ENCODE measurements around the gene PPP3CA. TPM values are rescaled to one million over a fixed set of nuclear protein-coding genes. Genes with fewer than 3 reads are reported as not detected.

PPP3CA gene
- total RNA-seq, 1 donor from 2014 or later, result 38.4 TPM

DNA sequence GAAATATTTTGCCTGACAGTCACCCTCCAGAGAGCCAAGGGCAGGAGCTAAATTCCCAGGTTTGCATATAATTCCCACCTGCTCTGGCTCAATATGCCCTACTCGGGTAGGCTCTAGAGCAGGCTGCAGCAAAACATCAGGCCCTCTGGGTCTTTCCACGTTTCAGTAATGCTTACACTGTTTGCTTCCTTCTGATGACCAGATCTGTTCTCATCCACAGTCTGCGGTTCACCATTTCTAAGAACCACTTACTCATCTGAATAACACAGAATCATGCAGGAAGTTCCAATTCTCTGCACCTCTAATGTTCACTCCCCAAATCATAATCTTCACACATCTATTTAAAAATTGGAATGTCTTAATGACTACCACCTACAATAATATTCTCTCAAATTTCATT is 141.4 kb downstream of the PPP3CA start:
- no peaks in the 10 kb centered on the region for H3K36me3 Mint-ChIP-seq
- H3K27ac Mint-ChIP-seq, result no peak overlapping the region
- no peak overlapping the region for H2AFZ ChIP-seq (replicated peaks)
- no peak overlapping the region for H3K4me2 ChIP-seq
- H3K36me3 ChIP-seq, result no peaks in the 10 kb centered on the region
- no peaks in the 10 kb centered on the region for H3K27me3 ChIP-seq
- H3K27me3 Mint-ChIP-seq (ENCODE audit: insufficient read depth, low read depth), result no peaks in the 10 kb centered on the region
- no peak overlapping the region for H3K4me3 ChIP-seq
- DNase-seq (ENCODE audit: low spot score), result no peak
- peaks cover under 1% of the 10 kb centered on the region for H3K4me1 ChIP-seq
- H3K27ac ChIP-seq, result no peak overlapping the region
- no peak overlapping the region for H3K9ac ChIP-seq
- H3K79me2 ChIP-seq (ENCODE audit: low read depth), result peaks cover 37% of the 10 kb centered on the region
- no peaks in the 10 kb centered on the region for H3F3A ChIP-seq (ENCODE audit: low read depth)
- no peaks in the 10 kb centered on the region for H3K9me3 Mint-ChIP-seq
- no peaks in the 10 kb centered on the region for H3K9me3 ChIP-seq (ENCODE audit: low read depth)
- H3K4me3 Mint-ChIP-seq, result no peak overlapping the region
- no peaks in the 10 kb centered on the region for H4K20me1 ChIP-seq (ENCODE audit: low read depth)
- TF ChIP-seq EZH2 (IDR thresholded peaks at IDR 0.05) (no peak), EZH2phosphoT487 (IDR thresholded peaks at IDR 0.05) (no peak)
- TF ChIP-seq, protein P1, sequence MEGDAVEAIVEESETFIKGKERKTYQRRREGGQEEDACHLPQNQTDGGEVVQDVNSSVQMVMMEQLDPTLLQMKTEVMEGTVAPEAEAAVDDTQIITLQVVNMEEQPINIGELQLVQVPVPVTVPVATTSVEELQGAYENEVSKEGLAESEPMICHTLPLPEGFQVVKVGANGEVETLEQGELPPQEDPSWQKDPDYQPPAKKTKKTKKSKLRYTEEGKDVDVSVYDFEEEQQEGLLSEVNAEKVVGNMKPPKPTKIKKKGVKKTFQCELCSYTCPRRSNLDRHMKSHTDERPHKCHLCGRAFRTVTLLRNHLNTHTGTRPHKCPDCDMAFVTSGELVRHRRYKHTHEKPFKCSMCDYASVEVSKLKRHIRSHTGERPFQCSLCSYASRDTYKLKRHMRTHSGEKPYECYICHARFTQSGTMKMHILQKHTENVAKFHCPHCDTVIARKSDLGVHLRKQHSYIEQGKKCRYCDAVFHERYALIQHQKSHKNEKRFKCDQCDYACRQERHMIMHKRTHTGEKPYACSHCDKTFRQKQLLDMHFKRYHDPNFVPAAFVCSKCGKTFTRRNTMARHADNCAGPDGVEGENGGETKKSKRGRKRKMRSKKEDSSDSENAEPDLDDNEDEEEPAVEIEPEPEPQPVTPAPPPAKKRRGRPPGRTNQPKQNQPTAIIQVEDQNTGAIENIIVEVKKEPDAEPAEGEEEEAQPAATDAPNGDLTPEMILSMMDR (IDR thresholded peaks at IDR 0.05), result no peak
- peaks cover 2% of the 10 kb centered on the region for H3K4me1 Mint-ChIP-seq

DNA sequence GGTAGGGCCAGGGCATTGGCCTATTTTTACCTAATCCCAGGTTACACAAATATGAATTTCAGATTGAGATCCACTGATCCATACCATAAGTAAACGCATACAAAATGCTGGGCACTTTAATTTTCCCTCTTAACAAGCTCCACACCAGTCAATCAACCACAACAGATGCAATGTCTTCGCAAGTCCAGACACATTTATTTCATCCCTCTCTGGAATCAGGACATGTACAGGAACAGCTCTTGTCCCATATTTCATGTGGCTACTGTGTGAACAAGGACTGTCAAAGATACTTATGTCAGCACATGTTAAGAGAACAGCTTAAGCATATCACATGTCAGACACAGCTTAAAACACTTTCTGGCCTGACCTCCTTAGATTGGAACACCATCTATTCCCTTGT is 145.9 kb downstream of the PPP3CA start:
- Histone ChIP-seq H3K36me3 (no peaks in the 10 kb centered on the region), H3K79me2 (ENCODE audit: low read depth) (peaks cover 18% of the 10 kb centered on the region), H2AFZ (replicated peaks) (no peak overlapping the region), H3K9me3 (ENCODE audit: low read depth) (no peaks in the 10 kb centered on the region), H3K4me3 (no peak overlapping the region), H3K9ac (no peak overlapping the region), H3K27ac (no peak overlapping the region), H3K4me1 (no peaks in the 10 kb centered on the region), H3F3A (ENCODE audit: low read depth) (no peaks in the 10 kb centered on the region), H3K4me2 (no peak overlapping the region), H3K27me3 (no peaks in the 10 kb centered on the region), H4K20me1 (ENCODE audit: low read depth) (peaks cover 9% of the 10 kb centered on the region)
- no peaks in the 10 kb centered on the region for H3K27me3 Mint-ChIP-seq (ENCODE audit: insufficient read depth, low read depth)
- no peaks in the 10 kb centered on the region for H3K9me3 Mint-ChIP-seq
- H3K27ac Mint-ChIP-seq, result no peak overlapping the region
- no peaks in the 10 kb centered on the region for H3K36me3 Mint-ChIP-seq
- H3K4me1 Mint-ChIP-seq, result peaks cover 14% of the 10 kb centered on the region
- no peak overlapping the region for H3K4me3 Mint-ChIP-seq
- no peak for DNase-seq (ENCODE audit: low spot score)
- TF ChIP-seq, protein P1 (IDR thresholded peaks at IDR 0.05), result no peak
- no peak for TF ChIP-seq EZH2 (IDR thresholded peaks at IDR 0.05)
- no peak for TF ChIP-seq EZH2phosphoT487 (IDR thresholded peaks at IDR 0.05)

DNA sequence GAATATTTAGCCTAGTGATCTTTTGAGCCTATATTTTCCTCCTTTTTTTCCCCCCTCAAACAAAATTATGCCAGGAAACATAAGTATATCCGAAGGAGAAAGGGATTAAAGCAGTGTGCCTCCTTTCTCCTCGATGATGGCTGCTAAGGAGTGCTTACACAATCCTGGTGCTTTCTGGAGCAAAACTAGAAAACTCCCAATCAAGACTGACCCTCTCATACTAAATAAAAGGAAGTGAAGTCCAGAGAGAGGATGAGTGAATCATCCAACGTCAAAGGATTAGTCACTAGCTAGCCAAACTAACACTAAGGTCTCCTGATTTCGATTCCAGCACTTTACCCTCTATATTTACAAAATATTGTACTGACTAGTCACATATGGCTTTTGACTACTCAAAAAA is 146.8 kb downstream of the PPP3CA start:
- Mint-ChIP-seq H3K9me3 (no peaks in the 10 kb centered on the region), H3K36me3 (peaks cover 2% of the 10 kb centered on the region), H3K4me1 (peaks cover 14% of the 10 kb centered on the region), H3K27me3 (ENCODE audit: insufficient read depth, low read depth) (no peaks in the 10 kb centered on the region), H3K27ac (no peak overlapping the region), H3K4me3 (no peak overlapping the region)
- no peaks in the 10 kb centered on the region for H3K27me3 ChIP-seq
- H3K36me3 ChIP-seq, result no peaks in the 10 kb centered on the region
- no peak overlapping the region for H2AFZ ChIP-seq (replicated peaks)
- H3K27ac ChIP-seq, result no peak overlapping the region
- no peak for TF ChIP-seq EZH2 (IDR thresholded peaks at IDR 0.05)
- TF ChIP-seq, protein P1 (IDR thresholded peaks at IDR 0.05), result no peak
- TF ChIP-seq EZH2phosphoT487 (IDR thresholded peaks at IDR 0.05), result no peak
- no peaks in the 10 kb centered on the region for H3F3A ChIP-seq (ENCODE audit: low read depth)
- H3K9ac ChIP-seq, result no peak overlapping the region
- H3K9me3 ChIP-seq (ENCODE audit: low read depth), result no peaks in the 10 kb centered on the region
- H3K4me1 ChIP-seq, result no peaks in the 10 kb centered on the region
- no peak for DNase-seq (ENCODE audit: low spot score)
- no peak overlapping the region for H3K4me2 ChIP-seq
- peaks cover 10% of the 10 kb centered on the region for H3K79me2 ChIP-seq (ENCODE audit: low read depth)
- H4K20me1 ChIP-seq (ENCODE audit: low read depth), result peaks cover 9% of the 10 kb centered on the region
- no peak overlapping the region for H3K4me3 ChIP-seq

Data from neural progenitor cell (in vitro differentiated cells).